ENCODE measurements around the gene PEX10.

Gene PEX10

GRCh38 chr1:2437617-2438016 is 25.3 kb upstream of the PEX10 start:
- DNase-seq (ENCODE audit: insufficient read length, low spot score) (no peak), FAIRE-seq (no peak)
- TF ChIP-seq, protein P1, sequence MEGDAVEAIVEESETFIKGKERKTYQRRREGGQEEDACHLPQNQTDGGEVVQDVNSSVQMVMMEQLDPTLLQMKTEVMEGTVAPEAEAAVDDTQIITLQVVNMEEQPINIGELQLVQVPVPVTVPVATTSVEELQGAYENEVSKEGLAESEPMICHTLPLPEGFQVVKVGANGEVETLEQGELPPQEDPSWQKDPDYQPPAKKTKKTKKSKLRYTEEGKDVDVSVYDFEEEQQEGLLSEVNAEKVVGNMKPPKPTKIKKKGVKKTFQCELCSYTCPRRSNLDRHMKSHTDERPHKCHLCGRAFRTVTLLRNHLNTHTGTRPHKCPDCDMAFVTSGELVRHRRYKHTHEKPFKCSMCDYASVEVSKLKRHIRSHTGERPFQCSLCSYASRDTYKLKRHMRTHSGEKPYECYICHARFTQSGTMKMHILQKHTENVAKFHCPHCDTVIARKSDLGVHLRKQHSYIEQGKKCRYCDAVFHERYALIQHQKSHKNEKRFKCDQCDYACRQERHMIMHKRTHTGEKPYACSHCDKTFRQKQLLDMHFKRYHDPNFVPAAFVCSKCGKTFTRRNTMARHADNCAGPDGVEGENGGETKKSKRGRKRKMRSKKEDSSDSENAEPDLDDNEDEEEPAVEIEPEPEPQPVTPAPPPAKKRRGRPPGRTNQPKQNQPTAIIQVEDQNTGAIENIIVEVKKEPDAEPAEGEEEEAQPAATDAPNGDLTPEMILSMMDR (IDR thresholded peaks at IDR 0.05; ENCODE audit: insufficient read depth, missing control alignments), result no peak

DNA sequence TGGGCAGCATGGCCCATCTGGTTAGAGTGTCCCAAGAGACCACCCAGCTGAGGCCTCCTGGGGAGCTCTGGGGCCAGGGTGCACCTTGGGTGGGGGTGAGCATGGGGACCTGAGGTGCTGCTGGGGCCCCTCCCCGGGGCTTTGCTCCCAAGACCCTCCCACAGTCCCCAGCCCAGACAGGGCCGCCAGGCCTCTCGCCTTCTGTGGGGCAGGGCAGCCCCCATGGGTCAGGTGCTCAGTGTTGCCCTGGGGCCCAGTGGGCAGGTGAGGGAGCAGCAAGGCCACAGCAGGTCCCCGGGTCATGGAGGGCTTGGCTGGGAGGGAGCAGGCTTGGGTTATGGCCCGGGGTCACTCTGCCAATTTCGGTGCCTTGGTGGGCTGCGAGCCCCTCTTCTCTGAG is 24.5 kb upstream of the PEX10 start:
- DNase-seq (ENCODE audit: insufficient read length, low spot score) (no peak), FAIRE-seq (no peak)
- TF ChIP-seq, protein P1 (IDR thresholded peaks at IDR 0.05; ENCODE audit: insufficient read depth, missing control alignments), result no peak

DNA sequence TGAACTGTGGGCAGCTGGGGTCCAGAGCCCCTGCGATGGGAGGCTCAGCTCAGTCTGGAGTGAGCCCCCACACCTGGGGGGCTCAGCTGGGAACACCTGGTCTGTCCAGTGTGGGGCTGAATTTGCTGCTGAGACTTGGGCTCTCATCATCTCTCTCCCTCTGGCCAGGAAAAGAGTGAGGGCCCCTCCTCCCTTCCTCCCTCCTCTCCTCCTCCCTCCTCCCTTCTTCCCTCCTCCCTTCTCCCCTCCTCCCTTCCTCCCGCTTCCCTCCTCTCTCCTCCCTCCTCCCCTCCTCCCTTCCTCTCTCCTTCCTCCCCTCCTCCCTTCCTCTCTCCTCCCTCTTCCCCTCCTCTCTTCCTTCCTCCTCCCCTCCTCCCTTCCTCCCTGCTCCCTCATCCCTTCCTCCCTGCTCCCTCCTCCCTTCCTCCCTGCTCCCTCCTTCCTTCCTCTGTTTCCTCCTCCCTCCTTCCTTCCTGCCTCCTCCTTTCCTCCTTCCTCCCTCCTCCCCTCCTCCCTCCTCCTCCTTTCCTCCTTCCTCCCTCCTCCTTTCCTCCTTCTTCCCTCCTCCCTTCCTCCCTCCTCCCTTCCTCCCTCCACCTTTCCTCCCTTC is 23.5 kb upstream of the PEX10 start:
- DNase-seq (ENCODE audit: insufficient read length, low spot score), result no peak
- FAIRE-seq, result no peak
- TF ChIP-seq, protein P1 (IDR thresholded peaks at IDR 0.05; ENCODE audit: insufficient read depth, missing control alignments), result no peak

DNA sequence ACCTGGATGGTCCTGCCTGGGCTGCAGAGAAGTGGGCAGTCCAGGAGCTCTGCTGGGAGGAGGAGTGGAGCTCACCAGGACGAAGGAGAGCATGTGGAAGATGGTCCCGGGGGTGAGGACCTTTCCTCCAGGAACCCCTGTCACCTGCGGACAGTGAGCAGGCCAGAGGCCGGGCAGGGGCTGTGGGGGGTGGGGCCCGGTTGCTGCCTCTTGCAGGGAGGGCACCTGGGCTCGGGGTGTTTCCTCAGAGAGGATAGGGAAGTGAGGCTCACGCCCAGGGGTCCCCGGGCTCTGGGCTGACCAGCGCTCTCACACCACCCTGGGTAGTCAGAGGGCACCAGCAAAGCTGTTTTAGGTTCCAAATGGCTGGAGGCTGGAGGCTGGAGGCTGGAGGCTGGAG is 22.7 kb upstream of the PEX10 start:
- FAIRE-seq (no peak), DNase-seq (ENCODE audit: insufficient read length, low spot score) (no peak)
- TF ChIP-seq, protein P1 (IDR thresholded peaks at IDR 0.05; ENCODE audit: insufficient read depth, missing control alignments), result no peak

- TF ChIP-seq, protein P1 (IDR thresholded peaks at IDR 0.05; ENCODE audit: insufficient read depth, missing control alignments), result no peak
- DNase-seq (ENCODE audit: insufficient read length, low spot score) (no peak), FAIRE-seq (no peak)
Observed at GRCh38 chr1:2433936-2434655, 21.7 kb upstream of the PEX10 start.

DNA sequence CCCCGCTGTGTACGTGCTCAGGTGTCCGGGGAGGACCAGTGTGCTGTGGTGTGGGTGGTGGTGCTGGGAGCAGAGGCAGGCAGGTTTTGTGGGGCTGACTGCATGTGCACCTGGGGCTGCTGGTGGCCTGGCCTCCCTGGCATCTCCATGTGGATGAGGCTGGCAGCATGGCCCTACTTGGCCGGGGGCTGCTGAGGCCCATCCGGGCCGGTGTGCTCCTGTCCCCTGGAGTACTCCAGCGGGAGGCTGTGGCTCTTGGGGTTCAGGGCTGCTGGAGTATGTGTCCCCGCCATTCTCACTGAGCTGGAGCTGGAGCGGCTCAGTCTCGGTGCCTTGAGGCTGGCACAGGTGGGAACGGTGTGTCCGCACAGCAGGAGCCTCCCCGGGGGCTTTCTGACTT is 20.8 kb upstream of the PEX10 start:
- TF ChIP-seq, protein P1 (IDR thresholded peaks at IDR 0.05; ENCODE audit: insufficient read depth, missing control alignments), result no peak
- FAIRE-seq, result no peak
- no peak for DNase-seq (ENCODE audit: insufficient read length, low spot score)

- FAIRE-seq (no peak), DNase-seq (ENCODE audit: insufficient read length, low spot score) (no peak)
- TF ChIP-seq, protein P1 (IDR thresholded peaks at IDR 0.05; ENCODE audit: insufficient read depth, missing control alignments), result no peak
Observed at GRCh38 chr1:2432441-2432844, 20.1 kb upstream of the PEX10 start.

Data from D721Med (cell line).